Transverse colon (tissue), 3 donors: Measurements from ENCODE around the gene LRP1.

Experiments
- POLR2A ChIP-seq: fragments of 450-650 bp; IDR thresholded peaks from one replicate; pipeline ENCODE4 v1.6.1; 2016; ENCODE audit warnings: antibody characterized with exemption, mild to moderate bottlenecking, moderate library complexity
- TF ChIP-seq, protein P1 (sequence below), 5 experiments: fragments of 200-600 bp in 3 of 5; fragments of 450-650 bp in 2 of 5; sonication (generic) in 3 of 5; IDR thresholded peaks; 1 replicate in 2 of 5; 2 replicates in 3 of 5; pipeline ENCODE4 v1.5.1; 2016 to 2017; ENCODE audit warnings: antibody characterized with exemption in 5 of 5, inconsistent platforms in 3 of 5, mild to moderate bottlenecking in 2 of 5, moderate library complexity in 1 of 5

GRCh38 chr12:57205186-57205585, 76.9 kb downstream of the LRP1 start:
- TF ChIP-seq, protein P1, sequence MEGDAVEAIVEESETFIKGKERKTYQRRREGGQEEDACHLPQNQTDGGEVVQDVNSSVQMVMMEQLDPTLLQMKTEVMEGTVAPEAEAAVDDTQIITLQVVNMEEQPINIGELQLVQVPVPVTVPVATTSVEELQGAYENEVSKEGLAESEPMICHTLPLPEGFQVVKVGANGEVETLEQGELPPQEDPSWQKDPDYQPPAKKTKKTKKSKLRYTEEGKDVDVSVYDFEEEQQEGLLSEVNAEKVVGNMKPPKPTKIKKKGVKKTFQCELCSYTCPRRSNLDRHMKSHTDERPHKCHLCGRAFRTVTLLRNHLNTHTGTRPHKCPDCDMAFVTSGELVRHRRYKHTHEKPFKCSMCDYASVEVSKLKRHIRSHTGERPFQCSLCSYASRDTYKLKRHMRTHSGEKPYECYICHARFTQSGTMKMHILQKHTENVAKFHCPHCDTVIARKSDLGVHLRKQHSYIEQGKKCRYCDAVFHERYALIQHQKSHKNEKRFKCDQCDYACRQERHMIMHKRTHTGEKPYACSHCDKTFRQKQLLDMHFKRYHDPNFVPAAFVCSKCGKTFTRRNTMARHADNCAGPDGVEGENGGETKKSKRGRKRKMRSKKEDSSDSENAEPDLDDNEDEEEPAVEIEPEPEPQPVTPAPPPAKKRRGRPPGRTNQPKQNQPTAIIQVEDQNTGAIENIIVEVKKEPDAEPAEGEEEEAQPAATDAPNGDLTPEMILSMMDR (IDR thresholded peaks at IDR 0.05) = no peak
- no peak for TF ChIP-seq POLR2A
